HUES48 (cell line): ENCODE results near the gene MIDN.
A peak's percentile ranks its signal among the peaks of the same experiment; 100 is the strongest.

ENCODE experiments used
- H3K27ac ChIP-seq: one replicate; pipeline ENCODE4 v1.7.0; 2013; ENCODE audit warnings: low read depth, low read length, inconsistent platforms
- H3K27me3 ChIP-seq: 2 replicates; pipeline ENCODE4 v1.6.1; 2013; ENCODE audit warnings: mild to moderate bottlenecking, low read length; ENCODE audit not compliant: control insufficient read depth, insufficient read depth
- H3K36me3 ChIP-seq: 2 replicates; pipeline ENCODE4 v1.6.1; 2013; ENCODE audit warnings: low read length; ENCODE audit not compliant: control insufficient read depth, insufficient read depth
- H3K4me1 ChIP-seq: 2 replicates; pipeline ENCODE4 v1.6.1; 2013; ENCODE audit warnings: mild to moderate bottlenecking, low read length; ENCODE audit not compliant: control insufficient read depth, insufficient read depth
- H3K4me3 ChIP-seq: 2 replicates; pipeline ENCODE4 v1.5.1; 2013; ENCODE audit warnings: mild to moderate bottlenecking, low read depth, low read length
- H3K9ac ChIP-seq: 2 replicates; pipeline ENCODE4 v1.6.1; 2013; ENCODE audit warnings: mild to moderate bottlenecking, low read depth, low read length, moderate library complexity
- H3K9me3 ChIP-seq: 2 replicates; pipeline ENCODE4 v1.6.1; 2013; ENCODE audit warnings: low read length; ENCODE audit not compliant: control insufficient read depth, insufficient read depth

The MIDN gene

DNA sequence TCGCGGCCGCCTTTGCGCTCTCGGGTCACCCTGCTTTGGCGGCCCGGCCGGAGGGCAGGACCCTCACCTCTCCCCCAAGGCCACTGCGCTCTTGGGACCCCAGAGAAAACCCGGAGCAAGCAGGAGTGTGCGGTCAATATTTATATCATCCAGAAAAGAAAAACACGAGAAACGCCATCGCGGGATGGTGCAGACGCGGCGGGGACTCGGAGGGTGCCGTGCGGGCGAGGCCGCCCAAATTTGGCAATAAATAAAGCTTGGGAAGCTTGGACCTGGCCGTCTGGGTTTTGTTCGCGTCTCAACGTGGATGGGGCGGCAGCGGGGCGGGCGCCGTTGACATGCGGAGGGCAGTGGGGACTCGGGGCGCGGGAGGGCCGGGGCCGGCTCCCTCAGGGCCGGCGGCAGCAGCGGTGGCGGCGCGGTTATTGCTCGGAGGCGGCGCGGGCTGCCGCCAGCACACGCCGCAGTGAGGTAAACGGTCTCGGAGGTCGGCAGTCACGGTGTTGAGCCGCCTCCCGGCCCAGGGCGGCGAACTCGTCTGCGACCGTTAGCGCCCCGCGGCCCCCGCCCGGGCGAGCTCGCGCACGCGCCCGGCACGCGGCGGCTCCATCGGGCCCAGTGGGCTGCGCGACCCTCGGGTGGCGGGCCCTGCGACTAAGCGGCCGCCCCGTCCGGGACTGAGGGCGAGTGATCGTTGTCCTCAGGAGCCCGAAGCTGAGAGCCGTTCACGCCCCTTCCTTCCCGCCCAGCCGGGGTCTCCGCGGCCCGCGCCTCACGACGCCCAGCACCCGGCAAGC is 20.0 kb upstream of the MIDN start:
- peaks cover 37% of the 10 kb centered on the region for H3K36me3 ChIP-seq
- no peaks in the 10 kb centered on the region for H3K9me3 ChIP-seq
- H3K9ac ChIP-seq: no peak overlapping the region
- H3K4me1 ChIP-seq: no peaks in the 10 kb centered on the region
- no peaks in the 10 kb centered on the region for H3K27me3 ChIP-seq
- H3K4me3 ChIP-seq: no peak overlapping the region
- no peak overlapping the region for H3K27ac ChIP-seq

DNA sequence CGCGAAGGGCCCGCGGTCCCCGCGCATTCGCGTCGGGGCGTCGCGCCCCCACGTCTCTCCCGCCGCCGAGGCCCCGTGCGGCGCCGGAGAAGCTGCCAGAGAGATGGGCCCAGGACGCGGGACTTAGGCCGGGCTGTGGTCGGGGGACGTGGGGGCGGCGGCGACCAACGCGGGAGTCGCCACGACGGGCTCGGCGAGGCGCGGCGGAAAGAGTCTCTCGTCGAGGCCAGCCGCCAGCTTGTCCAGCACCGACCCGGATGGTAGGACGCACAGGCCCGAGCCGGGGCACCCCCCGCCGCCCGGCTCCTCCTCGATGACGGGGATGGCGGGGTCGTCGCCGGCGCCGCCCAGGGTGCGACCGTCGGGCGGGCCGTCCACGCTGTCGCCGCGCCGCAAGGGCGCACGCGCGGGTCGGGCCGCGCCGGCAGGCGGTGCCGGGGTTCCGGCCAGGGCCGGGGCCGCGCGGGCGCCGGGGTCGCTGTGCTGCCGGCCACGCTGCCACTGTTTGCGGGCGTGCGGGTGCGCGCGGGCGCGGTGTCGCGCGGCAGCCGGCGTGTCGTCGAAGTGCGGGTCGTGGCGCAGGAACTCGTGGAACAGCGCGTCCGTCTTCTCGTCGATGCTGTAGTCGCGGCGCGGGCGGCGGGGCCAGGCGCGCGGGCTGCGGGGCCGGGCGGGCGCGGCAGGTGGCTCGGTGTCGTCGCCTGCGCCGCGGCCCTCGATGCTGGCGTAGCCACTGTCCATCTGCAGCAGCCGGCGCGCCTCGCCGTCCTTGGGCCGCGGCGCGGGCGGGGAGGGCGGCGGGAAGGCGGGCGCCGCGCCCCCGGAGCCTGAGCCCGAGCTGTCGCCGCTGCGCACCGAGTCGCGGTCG is 19.1 kb upstream of the MIDN start:
- no peaks in the 10 kb centered on the region for H3K9me3 ChIP-seq
- H3K4me3 ChIP-seq: no peak overlapping the region
- H3K27me3 ChIP-seq: no peaks in the 10 kb centered on the region
- no peak overlapping the region for H3K27ac ChIP-seq
- no peak overlapping the region for H3K9ac ChIP-seq
- peaks cover 39% of the 10 kb centered on the region for H3K36me3 ChIP-seq
- no peaks in the 10 kb centered on the region for H3K4me1 ChIP-seq

DNA sequence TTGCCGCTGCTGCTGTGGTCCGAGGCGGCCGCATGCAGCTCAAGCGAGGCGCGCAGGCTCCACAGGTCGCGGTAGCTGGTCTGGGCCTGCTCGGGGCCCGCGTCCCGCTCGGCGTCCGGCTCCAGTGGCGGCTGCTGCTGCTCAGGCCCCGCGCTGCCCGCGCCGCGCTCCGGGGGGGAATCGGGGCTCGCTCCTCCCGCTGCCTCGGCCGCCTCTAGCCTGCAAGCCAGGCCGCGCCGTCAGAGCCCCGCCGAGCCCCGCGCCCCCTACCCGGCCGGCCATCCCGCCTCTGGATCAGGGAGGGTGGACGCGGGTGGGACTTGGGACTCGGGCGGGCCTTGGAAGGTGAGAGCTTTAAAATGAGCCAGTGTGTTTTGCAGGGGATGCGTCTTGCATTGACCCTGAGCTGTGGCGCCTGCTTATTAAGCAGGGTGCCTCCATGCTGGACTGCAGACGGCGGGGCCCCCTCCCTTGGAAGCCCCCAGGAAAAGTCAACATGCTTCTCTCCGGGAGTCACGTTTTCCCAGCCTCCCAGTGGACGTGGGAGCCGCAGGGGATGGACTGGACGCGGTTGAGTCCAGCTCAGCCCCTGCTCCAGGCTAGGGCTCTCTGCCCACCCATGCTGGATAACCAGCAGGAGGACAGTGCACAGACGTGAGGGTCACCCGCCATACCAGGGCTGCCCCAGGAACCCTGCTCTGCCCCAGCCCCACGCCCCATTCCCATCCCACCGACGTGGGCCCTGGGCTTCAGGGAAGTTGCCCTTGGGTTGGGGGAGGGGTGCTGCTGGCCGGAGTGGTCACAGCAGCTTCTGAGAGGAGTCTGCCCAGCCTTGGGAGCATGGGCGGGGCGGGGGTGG is 18.2 kb upstream of the MIDN start:
- Histone ChIP-seq H3K36me3 (peaks cover 47% of the 10 kb centered on the region), H3K4me1 (no peaks in the 10 kb centered on the region), H3K9ac (no peak overlapping the region), H3K4me3 (no peak overlapping the region), H3K27me3 (no peaks in the 10 kb centered on the region), H3K9me3 (no peaks in the 10 kb centered on the region), H3K27ac (peak overlapping the region; percentile 6)

DNA sequence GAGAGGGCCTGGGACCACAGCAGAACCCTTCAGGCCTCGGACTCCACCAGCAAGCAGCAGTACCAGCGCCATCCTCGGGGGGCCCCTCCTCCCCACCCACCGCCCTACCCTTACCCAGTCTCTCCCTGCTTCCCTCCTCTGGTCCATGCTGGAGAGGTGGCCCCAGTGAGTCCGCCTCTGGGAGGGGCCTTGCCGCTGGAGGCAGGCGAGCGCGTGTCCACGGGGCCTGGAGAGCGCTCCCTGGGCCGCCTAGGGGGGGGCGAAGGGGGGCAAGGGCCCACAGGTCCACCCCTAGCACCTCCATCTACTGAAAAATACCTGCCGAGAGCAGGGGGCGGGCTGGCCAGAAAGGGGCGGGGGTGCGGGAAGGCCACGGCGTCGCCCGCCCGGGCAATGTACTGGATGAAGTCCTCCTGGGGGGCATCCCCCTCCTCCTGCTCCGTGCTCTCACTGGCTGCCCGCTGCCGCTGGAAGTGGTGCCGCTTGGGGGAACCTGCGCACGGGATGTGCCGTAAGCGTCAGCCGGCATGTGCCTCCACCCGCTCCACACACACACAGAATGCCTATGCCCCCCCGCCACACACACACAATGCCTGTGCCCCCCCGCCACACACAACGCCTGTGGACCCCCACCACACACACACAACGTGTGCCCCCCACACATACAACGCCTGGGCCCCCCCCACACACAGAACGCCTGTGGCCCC is 17.4 kb upstream of the MIDN start:
- Histone ChIP-seq H3K4me3 (no peak overlapping the region), H3K27ac (peak overlapping the region; percentile 6), H3K27me3 (no peaks in the 10 kb centered on the region), H3K9ac (no peak overlapping the region), H3K36me3 (peaks cover 54% of the 10 kb centered on the region), H3K9me3 (no peaks in the 10 kb centered on the region), H3K4me1 (no peaks in the 10 kb centered on the region)

DNA sequence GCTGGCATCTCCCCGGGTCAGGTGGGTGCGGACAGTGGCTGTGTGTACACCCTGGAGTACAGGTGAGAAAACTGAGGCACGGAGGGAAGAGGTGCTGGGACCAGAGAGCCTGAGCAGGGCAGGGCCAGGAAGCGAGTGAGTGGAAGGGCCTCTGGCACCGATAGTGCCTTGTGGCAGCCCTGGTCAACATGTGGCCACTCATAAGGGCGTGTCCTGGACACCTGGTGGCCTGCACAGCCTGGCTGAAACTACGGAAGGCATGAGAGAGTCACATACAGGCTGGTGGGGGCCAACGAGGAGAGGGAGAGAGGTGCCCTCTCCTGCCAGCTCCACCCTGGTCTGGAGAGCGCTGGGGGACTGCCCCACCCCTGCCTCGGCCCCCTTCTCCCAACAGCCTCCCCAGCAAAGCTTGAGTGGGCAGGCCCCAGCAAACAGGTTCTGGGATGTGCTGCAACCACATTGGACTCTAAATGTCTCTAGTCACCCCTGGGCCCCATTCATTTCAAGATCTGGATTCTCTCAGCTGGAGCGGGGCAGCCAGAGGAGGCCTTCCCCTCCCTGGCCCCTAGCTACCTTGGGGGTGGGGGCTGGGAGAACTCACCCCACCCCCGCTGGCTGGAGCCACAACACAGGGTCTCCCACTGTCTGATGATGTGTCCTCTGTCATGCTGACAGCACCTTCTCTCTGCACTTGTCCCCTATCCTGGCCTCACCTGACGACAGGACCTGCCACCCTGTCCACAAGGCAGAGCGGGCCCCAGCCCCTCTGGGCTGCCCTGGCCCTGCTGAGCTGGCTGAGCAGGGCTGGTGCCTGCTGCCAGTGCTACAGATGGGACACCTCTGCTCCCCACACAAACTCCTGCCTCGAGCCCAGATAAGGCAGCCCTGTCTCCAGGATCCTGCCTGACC is 16.4 kb upstream of the MIDN start:
- Histone ChIP-seq H3K4me3 (no peak overlapping the region), H3K27me3 (no peaks in the 10 kb centered on the region), H3K36me3 (peaks cover 50% of the 10 kb centered on the region), H3K9me3 (no peaks in the 10 kb centered on the region), H3K27ac (no peak overlapping the region), H3K4me1 (0 out of 2 replicates have a peak, but pooled peaks cover 3% of the 10 kb centered on the region), H3K9ac (no peak overlapping the region)

DNA sequence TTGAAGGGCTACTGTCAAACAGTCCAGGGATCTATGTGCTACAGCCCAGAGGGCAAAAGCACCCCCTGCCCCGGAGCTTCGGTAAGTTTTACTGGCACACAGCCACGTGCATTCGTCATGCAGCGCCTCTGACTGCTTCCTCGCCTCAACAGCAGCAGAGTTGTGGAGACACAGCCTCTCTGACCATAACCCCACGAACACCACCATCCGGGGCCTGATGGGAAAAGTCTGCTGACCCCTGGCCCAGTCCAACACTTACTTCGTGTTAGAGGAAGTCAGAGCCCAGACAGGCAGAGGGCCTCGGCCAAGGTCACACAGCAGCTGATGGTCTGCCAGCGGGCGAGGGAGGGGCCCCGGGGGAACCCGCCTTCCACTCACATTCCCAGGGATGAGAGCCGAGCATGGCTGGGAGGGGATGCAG is 15.7 kb upstream of the MIDN start:
- Histone ChIP-seq H3K36me3 (peaks cover 50% of the 10 kb centered on the region), H3K27me3 (no peaks in the 10 kb centered on the region), H3K9ac (no peak overlapping the region), H3K9me3 (no peaks in the 10 kb centered on the region), H3K27ac (no peak overlapping the region), H3K4me1 (0 out of 2 replicates have a peak, but pooled peaks cover 3% of the 10 kb centered on the region), H3K4me3 (no peak overlapping the region)

DNA sequence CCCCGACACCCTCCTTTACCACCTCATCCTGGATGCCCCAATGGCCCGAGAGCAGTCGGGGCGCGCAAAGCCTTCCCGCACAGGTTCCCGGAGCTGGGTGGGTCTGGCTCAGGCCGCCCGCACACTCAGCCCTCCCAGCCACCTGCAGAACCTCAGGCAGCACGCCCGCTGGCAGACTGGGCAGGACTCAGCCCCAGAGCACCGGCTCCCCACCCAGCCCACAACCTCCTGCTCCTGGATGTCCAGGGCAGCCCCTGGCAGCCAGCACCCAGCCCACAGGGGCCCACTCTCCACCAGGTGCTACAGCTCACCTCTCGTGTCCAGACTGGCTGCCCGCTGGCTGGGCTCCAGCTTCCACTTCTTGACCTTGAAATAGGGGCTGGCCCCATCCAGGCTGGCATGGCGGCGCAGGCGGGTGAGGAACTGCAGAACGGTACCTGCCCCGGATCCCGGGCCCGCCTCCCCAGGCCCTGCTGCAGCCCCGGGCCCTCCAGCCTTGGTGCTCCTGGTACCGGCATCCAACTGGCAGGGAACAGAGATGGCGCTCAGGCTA is 15.2 kb upstream of the MIDN start:
- Histone ChIP-seq H3K36me3 (peaks cover 48% of the 10 kb centered on the region), H3K27ac (no peak overlapping the region), H3K27me3 (no peaks in the 10 kb centered on the region), H3K4me1 (0 out of 2 replicates have a peak, but pooled peaks cover 3% of the 10 kb centered on the region), H3K4me3 (no peak overlapping the region), H3K9me3 (no peaks in the 10 kb centered on the region), H3K9ac (no peak overlapping the region)

DNA sequence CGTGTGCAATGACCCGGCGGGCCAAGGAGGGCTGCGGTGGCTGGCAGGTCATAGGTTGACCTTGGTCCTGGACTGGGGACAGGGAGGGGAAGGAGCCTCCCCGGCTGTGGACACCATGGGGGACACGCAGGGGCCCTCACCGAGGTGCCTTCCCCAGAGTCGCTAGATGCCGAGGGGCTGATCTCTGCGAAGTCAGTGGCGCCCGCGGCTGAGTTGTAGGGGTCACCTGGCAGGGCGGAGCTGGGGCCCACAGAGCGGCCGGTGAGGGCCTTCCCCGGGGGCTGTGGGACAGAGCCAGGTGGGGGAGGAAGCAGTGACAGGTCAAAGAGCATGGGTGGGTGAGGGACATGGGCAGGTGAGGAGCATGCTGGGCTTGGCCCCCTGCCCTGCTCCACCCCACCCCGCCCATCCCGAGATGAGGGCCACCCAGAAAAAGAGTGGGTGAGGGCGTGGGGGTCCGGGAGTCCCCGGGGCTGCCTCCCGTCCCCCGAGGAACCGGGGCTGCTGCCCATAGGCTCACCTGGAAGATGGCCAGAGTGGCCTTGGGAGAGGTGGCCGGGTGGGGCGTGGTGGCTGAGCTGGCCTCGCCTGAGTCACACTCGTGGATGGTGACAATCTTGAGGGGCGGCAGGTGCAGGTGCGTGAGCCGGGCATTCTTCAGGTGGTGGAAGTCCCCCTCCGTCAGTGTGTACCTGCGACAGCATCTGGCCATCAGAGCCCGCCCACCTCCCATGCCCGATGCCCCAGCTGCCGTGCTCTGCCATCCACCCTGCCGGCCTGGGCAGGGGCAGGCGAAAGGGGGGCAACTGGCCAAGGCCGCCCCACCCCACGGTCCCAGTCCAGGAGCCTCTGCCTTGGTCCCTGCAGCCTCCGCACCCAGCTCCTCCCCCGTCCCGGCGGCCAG is 14.1 kb upstream of the MIDN start:
- Histone ChIP-seq H3K4me3 (no peak overlapping the region), H3K27me3 (no peaks in the 10 kb centered on the region), H3K36me3 (peaks cover 48% of the 10 kb centered on the region)

DNA sequence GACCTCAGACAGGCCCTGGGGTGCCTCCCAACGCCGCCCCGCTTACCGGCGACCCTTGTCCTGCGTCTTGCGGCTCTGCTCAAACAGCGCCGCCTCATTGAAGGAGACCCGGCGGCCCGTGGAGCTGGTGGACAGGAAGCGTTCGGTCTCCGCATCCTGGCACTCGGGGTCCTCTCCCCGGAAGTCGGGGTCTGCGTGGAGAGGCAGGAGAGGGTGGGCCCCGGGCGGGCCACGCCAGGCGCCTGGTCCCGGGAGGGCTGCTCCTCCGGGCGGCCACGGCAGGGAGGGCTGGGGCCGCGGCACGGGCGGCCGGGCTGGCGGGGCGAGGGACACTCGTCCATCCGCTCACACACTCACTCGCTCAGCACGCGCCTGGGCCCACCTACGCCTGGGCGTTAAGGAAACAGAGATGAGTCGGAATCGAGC is 13.4 kb upstream of the MIDN start:
- Histone ChIP-seq H3K27ac (no peak overlapping the region), H3K36me3 (peaks cover 48% of the 10 kb centered on the region), H3K27me3 (no peaks in the 10 kb centered on the region), H3K9ac (no peak overlapping the region), H3K4me1 (0 out of 2 replicates have a peak, but pooled peaks cover 5% of the 10 kb centered on the region), H3K4me3 (no peak overlapping the region), H3K9me3 (no peaks in the 10 kb centered on the region)

More for the DNA sequence above, 14.1 kb upstream of the MIDN start:
- Histone ChIP-seq H3K4me1 (0 out of 2 replicates have a peak, but pooled peaks cover 3% of the 10 kb centered on the region), H3K27ac (no peak overlapping the region), H3K9ac (no peak overlapping the region), H3K9me3 (no peaks in the 10 kb centered on the region)
